Suppressor macrophage (primary cell): Measurements from ENCODE around the gene RPL15.
A peak's percentile ranks its signal among the peaks of the same experiment; 100 is the strongest.

Source experiments
- DNase-seq, 4 experiments: peaks; one replicate each; pipeline ENCODE4 v3.0.0-alpha.2; 2020 to 2022

Gene RPL15

DNA sequence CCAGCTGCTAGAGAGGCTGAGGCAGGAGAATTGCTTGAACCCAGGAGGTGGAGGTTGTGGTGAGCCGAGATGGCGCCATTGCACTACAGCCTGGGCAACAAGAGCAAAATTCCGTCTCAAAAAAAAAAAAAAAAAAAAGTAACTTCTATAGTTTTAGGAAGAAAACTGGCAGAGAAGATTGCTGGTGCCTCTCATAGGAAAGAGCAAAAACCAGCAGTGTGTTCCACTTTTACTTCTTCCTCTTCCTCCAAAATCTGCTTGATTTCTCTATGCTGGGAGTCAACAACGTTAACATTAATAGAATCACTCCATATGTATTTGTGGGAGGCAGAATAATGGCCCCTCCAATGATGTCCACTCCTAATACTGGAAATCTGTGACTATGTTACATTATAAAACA is 15.6 kb downstream of the RPL15 start:
- peak; percentile 20 to 73 (median 52) for DNase-seq

DNA sequence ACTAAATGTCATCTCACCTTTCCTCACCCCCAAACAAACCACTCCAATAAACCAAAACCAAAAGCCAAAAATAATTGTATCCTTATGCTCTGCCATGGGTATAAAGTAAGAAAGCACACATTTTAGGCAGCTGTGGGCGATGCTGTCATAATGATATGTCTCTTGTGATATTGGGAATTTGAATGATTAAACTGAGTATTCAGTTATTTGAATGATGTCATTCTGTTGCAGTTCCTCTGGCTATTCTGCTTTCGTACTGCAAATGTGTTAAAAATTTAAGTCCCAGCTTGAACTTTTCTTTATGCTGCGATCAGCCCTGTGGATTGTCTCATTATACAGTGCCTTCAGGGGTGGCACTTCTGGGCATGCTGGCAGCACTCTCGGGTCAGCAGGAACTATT is 17.3 kb downstream of the RPL15 start:
- DNase-seq = no peak

DNA sequence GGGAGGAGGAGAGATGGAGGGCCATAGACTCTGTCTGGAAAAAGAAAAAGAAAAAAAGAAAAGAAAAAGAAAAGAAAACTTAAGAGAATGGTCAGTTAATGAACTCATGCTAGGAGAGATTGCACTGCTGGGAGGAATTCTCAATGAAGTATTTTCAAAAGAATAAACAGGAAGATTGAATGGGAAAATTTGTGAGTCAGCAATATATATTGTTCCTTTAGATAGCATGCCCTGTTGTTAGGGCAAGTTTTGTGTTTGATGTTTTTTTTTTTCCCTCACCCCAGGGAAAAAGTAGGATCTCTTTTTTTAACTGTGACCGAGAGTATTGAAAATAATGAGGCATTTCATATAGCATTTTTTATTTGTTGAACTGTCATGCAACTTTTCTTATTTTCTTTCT is 20.4 kb downstream of the RPL15 start:
- no peak for DNase-seq

GRCh38 chr3:23938688-23939087 is 21.8 kb downstream of the RPL15 start:
- DNase-seq = peak in 3 of 4 experiments; percentile 40 to 45 (median 43)

DNA sequence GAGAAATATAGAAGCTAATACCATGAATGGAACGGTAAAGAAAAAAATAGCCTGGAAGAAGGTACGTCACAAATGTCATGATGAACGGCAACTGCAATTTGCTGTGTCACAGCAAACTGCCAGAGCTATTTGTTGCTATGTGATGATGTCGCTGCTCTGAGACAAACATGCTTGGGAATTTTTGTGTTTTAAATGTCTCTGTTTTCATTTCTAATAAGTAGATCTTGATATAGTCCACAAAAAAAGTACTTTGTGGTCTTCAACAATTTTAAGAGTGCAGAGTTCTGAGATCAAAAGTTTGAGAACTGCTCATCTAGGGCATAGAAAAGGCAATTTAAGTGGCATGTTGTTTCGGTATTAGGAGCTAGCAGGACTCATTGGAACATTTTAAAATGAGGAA is 23.8 kb downstream of the RPL15 start:
- DNase-seq = no peak

GRCh38 chr3:23941440-23941839 is 24.5 kb downstream of the RPL15 start:
- DNase-seq = no peak

DNA sequence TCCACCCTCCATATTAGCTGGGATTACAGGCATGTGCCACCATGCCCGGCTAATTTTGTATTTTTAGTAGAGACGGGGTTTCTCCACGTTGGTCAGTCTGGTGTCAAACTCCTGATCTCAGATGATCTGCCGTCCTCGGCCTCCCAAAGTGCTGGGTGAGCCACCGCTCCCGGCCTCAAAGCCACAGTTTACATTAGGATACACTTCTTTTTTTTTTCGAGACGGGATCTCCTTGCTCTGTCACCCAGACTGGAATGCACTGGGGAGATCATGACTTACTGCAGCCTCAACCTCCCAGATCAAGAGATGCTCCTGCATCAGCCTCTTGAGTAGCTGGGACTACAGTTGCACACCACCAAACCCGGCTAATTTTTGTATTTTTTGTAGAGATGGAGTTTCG is 25.6 kb downstream of the RPL15 start:
- DNase-seq = no peak

DNA sequence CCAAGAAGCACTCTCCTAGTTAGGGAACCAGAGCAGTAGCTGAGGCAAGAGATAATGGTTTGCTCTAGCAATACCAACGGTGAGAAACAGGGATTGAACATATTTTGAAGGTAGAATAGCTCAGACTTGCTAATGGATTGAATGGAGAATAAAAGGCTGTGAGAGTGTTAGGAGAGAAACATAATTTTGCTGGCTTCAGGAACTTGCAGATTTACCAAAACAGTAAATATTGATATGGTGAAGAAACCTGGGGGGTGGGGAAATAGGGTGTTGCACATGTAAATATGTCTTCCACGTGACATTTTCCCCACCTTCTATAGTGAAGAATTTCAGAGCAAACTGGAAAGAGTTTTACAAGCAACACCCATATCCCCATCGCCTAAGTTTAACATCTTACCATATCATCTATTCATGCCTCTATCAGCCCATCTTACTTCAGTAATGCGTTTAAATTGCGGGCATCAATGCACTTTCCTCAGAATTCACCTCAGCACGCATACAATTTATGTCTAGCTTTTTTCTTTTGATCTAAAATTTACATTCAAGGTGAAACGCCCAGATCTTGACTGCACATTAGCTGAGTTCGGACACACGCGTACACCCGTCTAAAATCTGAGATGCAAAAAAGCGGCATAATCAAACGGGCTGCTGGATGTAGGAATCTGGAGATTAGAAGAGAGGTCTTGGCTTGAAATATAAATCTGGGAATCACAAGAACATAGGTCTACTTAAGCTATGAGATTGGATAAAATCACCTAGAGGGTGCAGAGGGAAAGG is 27.3 kb downstream of the RPL15 start:
- DNase-seq = peak in 1 of 4 experiments; percentile 8

- DNase-seq = peak; percentile 89 to 97 (median 92)
These were observed 28.1 kb downstream of the RPL15 start, which contains the start of gene NR1D2 for GRCh38 chr3:23944861-23945662. TSS of gene NR1D2 (plus strand) at chr3:23945286. CDS start at chr3:23945579, 293 bp downstream.

GRCh38 chr3:23945663-23945912 is 28.7 kb downstream of the RPL15 start:
- no peak for DNase-seq

GRCh38 chr3:23945913-23946687 is 29.2 kb downstream of the RPL15 start:
- peak; percentile 98 to 100 (median 99) for DNase-seq

- no peak for DNase-seq
These were observed 31.8 kb downstream of the RPL15 start for GRCh38 chr3:23948761-23949160.

DNA sequence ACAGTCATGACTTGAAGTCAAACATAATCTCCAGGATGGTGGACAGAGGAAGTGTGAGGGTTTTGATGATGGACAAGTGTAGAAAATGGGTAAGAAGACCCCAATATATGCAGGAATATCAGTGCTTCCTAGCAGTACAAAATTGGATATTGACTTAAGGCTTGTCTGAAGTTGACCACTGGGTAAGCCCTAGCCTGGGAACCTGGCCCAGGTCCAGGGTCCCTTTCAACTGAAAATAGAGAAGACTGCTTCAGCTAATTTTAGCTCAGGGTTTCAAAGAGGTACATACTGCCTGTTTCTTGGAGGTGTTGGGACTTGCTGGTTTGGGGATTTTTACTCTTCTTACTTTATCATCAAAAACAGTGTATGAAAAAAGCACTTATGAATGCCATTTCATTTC is 32.9 kb downstream of the RPL15 start:
- DNase-seq = peak in 1 of 4 experiments; percentile 13

GRCh38 chr3:23950293-23950692 is 33.4 kb downstream of the RPL15 start:
- peak in 2 of 4 experiments; percentile 18 to 22 for DNase-seq

- no peak for DNase-seq
These were observed 35.7 kb downstream of the RPL15 start for GRCh38 chr3:23952646-23953045.

- DNase-seq = no peak
These were observed 36.6 kb downstream of the RPL15 start for GRCh38 chr3:23953523-23953922.

DNA sequence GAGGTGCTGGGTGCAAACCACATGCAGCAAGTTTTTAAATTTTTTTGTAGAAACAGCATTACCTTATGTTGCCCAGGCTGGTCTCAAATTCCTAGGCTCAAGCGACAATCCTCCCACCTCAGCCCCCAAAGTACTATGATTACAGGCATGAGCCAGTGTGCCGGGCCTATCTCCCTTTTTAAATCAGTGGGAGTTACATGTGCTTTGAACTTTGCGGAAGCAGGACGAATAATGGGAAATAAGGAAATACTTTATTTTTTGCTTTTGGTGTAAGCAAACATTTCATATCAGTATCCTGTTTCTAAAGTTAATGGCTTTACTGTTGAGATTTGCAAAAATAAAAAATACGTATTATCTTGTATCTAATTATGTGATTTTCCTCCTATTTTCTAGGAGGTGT is 37.2 kb downstream of the RPL15 start:
- DNase-seq = no peak

DNA sequence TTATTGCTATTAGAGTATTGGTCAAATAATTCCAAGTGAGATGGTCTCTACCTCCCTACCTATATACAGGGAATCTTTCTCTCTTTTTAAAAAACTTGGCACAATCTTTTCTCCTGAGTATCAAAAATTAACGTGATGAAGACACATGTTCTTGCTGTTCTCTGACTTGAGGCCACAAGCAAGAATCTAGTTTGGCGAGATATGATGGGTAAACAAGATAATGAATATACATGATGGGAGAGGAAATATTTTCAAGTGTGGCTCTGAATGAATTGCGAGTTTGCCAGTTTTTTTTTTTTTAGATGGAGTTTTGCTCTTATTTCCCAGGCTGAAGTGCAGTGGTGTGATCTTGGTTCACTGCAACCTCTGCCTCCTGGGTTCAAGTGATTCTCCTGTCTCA is 39.8 kb downstream of the RPL15 start:
- DNase-seq = no peak

DNA sequence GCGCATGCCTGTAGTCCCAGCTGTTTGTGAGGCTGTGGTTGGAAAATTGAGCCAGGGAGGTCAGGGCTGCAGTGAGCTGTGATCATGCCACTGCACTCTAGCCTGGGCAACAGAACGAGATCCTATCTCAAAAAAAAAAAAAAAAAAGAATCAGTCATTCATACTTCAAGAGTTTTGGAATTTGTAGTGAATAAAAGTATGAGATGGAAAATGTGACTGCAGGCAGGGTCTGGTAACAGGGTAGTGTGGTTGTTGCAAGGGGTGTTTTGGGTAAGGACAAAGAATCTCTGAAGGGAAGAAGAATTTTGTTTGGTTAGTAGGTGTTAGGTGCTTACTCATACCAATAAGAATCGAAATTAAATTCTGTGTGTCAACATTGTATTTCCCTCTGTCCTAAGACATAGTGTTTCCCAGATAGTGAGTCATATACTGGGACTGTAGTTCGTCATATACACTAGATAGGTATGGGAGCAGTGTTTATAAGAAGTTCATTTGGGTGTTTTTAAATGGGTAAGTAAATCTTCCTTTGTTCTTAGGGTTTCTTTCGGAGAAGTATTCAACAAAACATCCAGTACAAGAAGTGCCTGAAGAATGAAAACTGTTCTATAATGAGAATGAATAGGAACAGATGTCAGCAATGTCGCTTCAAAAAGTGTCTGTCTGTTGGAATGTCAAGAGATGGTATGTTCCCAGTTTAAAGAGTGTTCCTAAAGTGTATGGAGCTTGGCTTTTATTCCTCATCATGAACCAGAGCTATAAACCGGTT is 42.4 kb downstream of the RPL15 start:
- DNase-seq = no peak

DNA sequence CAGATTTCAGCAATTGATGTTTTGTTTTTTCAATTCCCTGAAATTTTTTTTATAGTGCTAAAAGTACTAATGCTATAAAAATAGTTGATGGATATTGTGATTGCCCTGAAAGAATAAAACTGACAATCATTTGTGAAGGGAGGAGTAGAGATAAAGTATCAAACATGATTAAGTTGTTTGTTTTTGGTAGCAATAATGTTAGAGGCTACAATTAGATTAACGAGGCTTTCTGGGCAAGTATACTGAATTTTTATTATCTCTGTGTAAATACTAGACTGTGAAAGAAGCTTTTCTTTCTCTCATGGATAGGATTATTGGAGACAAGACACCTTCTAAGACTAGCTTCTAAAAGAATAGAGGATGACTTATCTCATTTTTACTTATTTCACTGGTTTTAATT is 43.7 kb downstream of the RPL15 start:
- DNase-seq = no peak

DNA sequence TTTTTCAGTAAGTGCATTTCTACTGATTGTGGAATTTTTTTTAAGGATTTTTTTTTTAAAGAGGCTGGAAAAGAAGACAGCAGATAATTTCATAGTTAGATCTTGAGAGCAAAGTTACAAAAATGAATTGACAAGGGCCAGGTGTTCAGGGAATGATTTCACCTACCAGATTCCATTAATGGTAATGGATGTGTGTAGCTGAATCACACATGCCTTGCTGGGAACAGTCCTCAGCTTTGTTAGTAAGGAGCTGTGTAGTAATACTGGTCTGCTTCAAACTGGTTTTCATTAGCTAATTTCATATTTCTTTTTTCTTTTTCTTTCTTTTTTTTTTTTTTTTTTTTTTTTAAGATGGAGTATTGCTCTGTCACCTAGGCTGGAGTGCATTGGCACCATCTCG is 44.1 kb downstream of the RPL15 start:
- no peak for DNase-seq

DNA sequence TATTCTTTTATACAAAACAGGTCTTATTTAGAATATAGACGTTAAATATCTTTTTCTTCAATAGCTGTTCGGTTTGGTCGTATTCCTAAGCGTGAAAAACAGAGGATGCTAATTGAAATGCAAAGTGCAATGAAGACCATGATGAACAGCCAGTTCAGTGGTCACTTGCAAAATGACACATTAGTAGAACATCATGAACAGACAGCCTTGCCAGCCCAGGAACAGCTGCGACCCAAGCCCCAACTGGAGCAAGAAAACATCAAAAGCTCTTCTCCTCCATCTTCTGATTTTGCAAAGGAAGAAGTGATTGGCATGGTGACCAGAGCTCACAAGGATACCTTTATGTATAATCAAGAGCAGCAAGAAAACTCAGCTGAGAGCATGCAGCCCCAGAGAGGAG is 45.0 kb downstream of the RPL15 start:
- no peak for DNase-seq
